HG03135 (cell line): ENCODE results near the gene RFPL1.
"Not testable (repeated sequence)": the region's sequence is repeated elsewhere in the genome, so short reads cannot be mapped to it uniquely, and the experiment has no call there.

Experiments
- ATAC-seq: cut with Tn5 transposase; IDR thresholded peaks from one replicate; pipeline ENCODE4 v1.9.1; 2021; ENCODE audit warnings: mild to moderate bottlenecking, moderate library complexity; ENCODE audit not compliant: unreplicated experiment

The RFPL1 gene

GRCh38 chr22:29478326-29479276 lies 40.2 kb downstream of the RFPL1 start:
- ATAC-seq, result no peak

GRCh38 chr22:29479417-29480261 lies 41.3 kb downstream of the RFPL1 start, which contains the start of gene NEFH:
NEFH (plus strand) TSS chr22:29480218; CDS start chr22:29480263, 45 bp downstream.
- ATAC-seq, result no peak

GRCh38 chr22:29480262-29480511 lies 41.8 kb downstream of the RFPL1 start:
- no peak for ATAC-seq

- ATAC-seq, result no peak
Observed at GRCh38 chr22:29480512-29481264, 42.3 kb downstream of the RFPL1 start.

GRCh38 chr22:29481265-29482000 lies 43.0 kb downstream of the RFPL1 start:
- ATAC-seq, result no peak

- no peak for ATAC-seq
Observed at GRCh38 chr22:29482253-29482652, 43.9 kb downstream of the RFPL1 start.

- no peak for ATAC-seq
Observed at GRCh38 chr22:29482726-29483125, 44.3 kb downstream of the RFPL1 start.

GRCh38 chr22:29483254-29483653 lies 44.9 kb downstream of the RFPL1 start:
- no peak for ATAC-seq

GRCh38 chr22:29484642-29485041 lies 46.3 kb downstream of the RFPL1 start:
- ATAC-seq, result no peak

GRCh38 chr22:29485448-29485847 lies 47.1 kb downstream of the RFPL1 start:
- ATAC-seq, result no peak

- ATAC-seq, result no peak
Observed at GRCh38 chr22:29487426-29487986, 49.1 kb downstream of the RFPL1 start.

GRCh38 chr22:29489127-29489780 lies 50.9 kb downstream of the RFPL1 start:
- not testable (repeated sequence) for ATAC-seq

GRCh38 chr22:29491012-29491411 lies 52.6 kb downstream of the RFPL1 start:
- no peak for ATAC-seq
